Right lobe of liver (tissue), 6 donors: ENCODE results near the gene GNAL. TPM values are rescaled to one million over a fixed set of nuclear protein-coding genes. Genes with fewer than 3 reads are reported as not detected.

ENCODE experiments used
- ATAC-seq, 4 donors: fragments of 200-7000 bp; cut with Tn5 transposase; one replicate each; pipeline ENCODE4 v1.9.1; 2020; ENCODE audit warnings: mild to moderate bottlenecking in 4 of 4, moderate library complexity in 4 of 4
- DNase-seq, 3 donors: peaks; one replicate each; pipeline ENCODE4 v3.0.0-alpha.2; 2020
- H3K27ac ChIP-seq, 3 donors: fragments of 200-600 bp; one replicate each; pipeline ENCODE4 v1.8.0; 2022
- H3K27me3 ChIP-seq, 2 donors: fragments of 200-600 bp; one replicate each; pipeline ENCODE4 v1.8.0; 2022
- H3K36me3 ChIP-seq, 4 donors: fragments of 200-600 bp; sonication (generic) in 1 of 4; one replicate each; pipeline versions ENCODE4 v1.5.1 to v1.8.0; 2017 to 2022; ENCODE audit warnings: control low read depth in 1 of 4
- H3K4me1 ChIP-seq, 4 donors: fragments of 200-600 bp; sonication (generic) in 1 of 4; one replicate each; pipeline versions ENCODE4 v1.5.1 to v1.8.0; 2017 to 2022; ENCODE audit warnings: control low read depth in 1 of 4
- H3K4me3 ChIP-seq, 3 donors: fragments of 200-600 bp; one replicate each; pipeline ENCODE4 v1.8.0; 2022
- H3K9me3 ChIP-seq, 4 donors: fragments of 200-600 bp; sonication (generic) in 1 of 4; one replicate each; pipeline versions ENCODE4 v1.5.1 to v1.8.0; 2017 to 2022; ENCODE audit warnings: control low read depth in 1 of 4
- POLR2A ChIP-seq: fragments of 450-650 bp; IDR thresholded peaks from one replicate; pipeline ENCODE4 v1.6.1; 2017; ENCODE audit warnings: antibody characterized with exemption, mild to moderate bottlenecking
- WGBS: methylation state at CpG from one replicate; pipeline ENCODE4 v1.1.6; 2018; ENCODE audit warnings: low coverage, low lambda C conversion rate; ENCODE audit not compliant: insufficient coverage; ENCODE audit errors: missing lambda C conversion rate; 5-methylcytosine and 5-hydroxymethylcytosine counted together
- intact Hi-C, 2 donors: fragments of 100-400 bp; cut with DNase I; formaldehyde crosslinking; loops; one replicate each; pipeline versions ENCODE4 v1.11.2 to v1.14.1; 2022
- total RNA-seq, 6 experiments: library from RNA; depleted of rRNA in 2 of 6; stranded (reverse); fragments of >200 nt in 2 of 6; fragmentation: NEBNext Ultra II Directional in 3 of 6; extraction: Animal tissue kit (Norgen Biotek cat#: 25700) in 3 of 6; gene quantifications; one replicate each; pipeline versions ENCODE4 v1.1.0 to v1.2.4, GENCODE V29; 2016 to 2023
- TF ChIP-seq, protein P1 (sequence below), 4 donors: fragments of 200-600 bp in 3 of 4; fragments of 450-650 bp in 1 of 4; IDR thresholded peaks; one replicate each; pipeline versions ENCODE4 v1.5.1 to v1.8.0; 2016 to 2022; ENCODE audit warnings: antibody characterized with exemption in 4 of 4, mild to moderate bottlenecking in 2 of 4
- donor health status: DM: no; HTN: yes; CAD: no.
- donor health status: DM: no; HTN: no; CAD: no.
- donor health status: DM: no; HTN: no; CAD: no.
- donor health status: DM: no; HTN: yes; CAD: no.
- donor health status: DM: no; HTN: yes; CAD: no.

GNAL gene
- total RNA-seq, 6 experiments from 2014 or later: 0.19 to 1.9 (median 1.2) TPM

GRCh38 chr18:11859282-11859830 is 170.3 kb downstream of the GNAL start:
- Histone ChIP-seq H3K36me3 (no peaks in the 10 kb centered on the region), H3K9me3 (no peaks in the 10 kb centered on the region), H3K27me3 (no peaks in the 10 kb centered on the region), H3K4me3 (no peak overlapping the region), H3K27ac (no peak overlapping the region), H3K4me1 (peaks cover 0 to 14% (median 0%) of the 10 kb centered on the region in 4 donors)
- DNase-seq (no peak), ATAC-seq (no peak)
- intact Hi-C loops: no loop called here
- TF ChIP-seq, protein P1, sequence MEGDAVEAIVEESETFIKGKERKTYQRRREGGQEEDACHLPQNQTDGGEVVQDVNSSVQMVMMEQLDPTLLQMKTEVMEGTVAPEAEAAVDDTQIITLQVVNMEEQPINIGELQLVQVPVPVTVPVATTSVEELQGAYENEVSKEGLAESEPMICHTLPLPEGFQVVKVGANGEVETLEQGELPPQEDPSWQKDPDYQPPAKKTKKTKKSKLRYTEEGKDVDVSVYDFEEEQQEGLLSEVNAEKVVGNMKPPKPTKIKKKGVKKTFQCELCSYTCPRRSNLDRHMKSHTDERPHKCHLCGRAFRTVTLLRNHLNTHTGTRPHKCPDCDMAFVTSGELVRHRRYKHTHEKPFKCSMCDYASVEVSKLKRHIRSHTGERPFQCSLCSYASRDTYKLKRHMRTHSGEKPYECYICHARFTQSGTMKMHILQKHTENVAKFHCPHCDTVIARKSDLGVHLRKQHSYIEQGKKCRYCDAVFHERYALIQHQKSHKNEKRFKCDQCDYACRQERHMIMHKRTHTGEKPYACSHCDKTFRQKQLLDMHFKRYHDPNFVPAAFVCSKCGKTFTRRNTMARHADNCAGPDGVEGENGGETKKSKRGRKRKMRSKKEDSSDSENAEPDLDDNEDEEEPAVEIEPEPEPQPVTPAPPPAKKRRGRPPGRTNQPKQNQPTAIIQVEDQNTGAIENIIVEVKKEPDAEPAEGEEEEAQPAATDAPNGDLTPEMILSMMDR (IDR thresholded peaks at IDR 0.05): no peak
- no peak for TF ChIP-seq POLR2A
- 94% methylated on average over 5 of the region's 7 CpGs for WGBS

- H3K27ac ChIP-seq: no peak overlapping the region
- WGBS: 64% methylated on average over 4 of the region's 4 CpGs
- ATAC-seq: peak in 2 of 4 donors; percentile 41 to 51
These were observed 170.9 kb downstream of the GNAL start for GRCh38 chr18:11859903-11860407.

DNA sequence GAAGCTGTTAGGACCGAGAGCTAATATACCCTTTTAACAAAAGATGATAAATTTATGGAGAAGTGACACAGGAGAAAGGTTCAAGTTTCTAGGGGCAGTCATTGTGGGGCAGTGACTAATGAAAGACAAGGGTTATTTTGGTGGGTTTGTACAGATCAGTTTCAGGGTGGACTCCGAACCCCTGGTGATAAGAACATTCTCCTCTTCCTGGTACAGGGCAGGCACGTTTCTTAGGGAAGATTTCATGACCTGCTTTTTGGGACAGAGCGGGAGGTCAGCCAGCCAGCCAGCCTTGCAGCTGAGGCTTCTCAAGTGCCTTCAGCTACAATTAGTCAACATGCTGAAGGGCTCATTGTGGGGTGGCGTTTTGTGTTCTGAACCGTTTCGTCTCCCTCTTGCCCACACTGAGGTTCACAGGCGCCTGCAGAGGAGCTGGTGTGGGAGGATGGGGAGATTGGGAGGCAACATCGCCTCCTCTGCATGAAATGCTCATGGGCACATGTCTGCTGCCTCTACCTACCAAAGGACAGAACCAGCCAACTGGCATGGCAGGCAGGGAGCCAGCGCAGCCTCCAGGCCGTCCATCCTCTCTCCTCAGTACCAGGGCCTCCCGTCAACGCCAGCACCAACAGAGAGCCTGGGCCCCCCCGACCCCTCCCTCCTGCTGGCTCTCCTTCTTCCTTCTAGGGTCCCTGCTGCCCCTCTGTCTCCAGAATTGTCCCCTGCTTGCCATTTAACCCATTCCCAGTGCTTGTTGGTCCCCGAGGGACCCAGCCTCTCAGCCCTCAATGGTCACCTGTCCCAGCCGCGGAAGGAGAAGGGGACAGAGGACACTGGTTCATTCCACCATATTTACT is 171.8 kb downstream of the GNAL start:
- ATAC-seq (no peak), DNase-seq (no peak)
- intact Hi-C loops: no loop called here
- no peaks in the 10 kb centered on the region for H3K36me3 ChIP-seq
- no peaks in the 10 kb centered on the region for H3K27me3 ChIP-seq
- peaks cover 0 to 12% (median 0%) of the 10 kb centered on the region in 4 donors for H3K4me1 ChIP-seq
- WGBS: 74% methylated on average over 8 of the region's 17 CpGs
- no peak overlapping the region for H3K27ac ChIP-seq
- H3K4me3 ChIP-seq: no peak overlapping the region
- TF ChIP-seq POLR2A: no peak
- TF ChIP-seq, protein P1 (IDR thresholded peaks at IDR 0.05): no peak
- H3K9me3 ChIP-seq: no peaks in the 10 kb centered on the region

More at GRCh38 chr18:11859903-11860407, 170.9 kb downstream of the GNAL start:
- H3K4me3 ChIP-seq: no peak overlapping the region
- H3K4me1 ChIP-seq: peaks cover 0 to 14% (median 0%) of the 10 kb centered on the region in 4 donors
- no peaks in the 10 kb centered on the region for H3K27me3 ChIP-seq
- DNase-seq: no peak
- TF ChIP-seq, protein P1 (IDR thresholded peaks at IDR 0.05): no peak
- TF ChIP-seq POLR2A: no peak
- no peaks in the 10 kb centered on the region for H3K9me3 ChIP-seq
- H3K36me3 ChIP-seq: no peaks in the 10 kb centered on the region
- intact Hi-C loops: no loop called here

DNA sequence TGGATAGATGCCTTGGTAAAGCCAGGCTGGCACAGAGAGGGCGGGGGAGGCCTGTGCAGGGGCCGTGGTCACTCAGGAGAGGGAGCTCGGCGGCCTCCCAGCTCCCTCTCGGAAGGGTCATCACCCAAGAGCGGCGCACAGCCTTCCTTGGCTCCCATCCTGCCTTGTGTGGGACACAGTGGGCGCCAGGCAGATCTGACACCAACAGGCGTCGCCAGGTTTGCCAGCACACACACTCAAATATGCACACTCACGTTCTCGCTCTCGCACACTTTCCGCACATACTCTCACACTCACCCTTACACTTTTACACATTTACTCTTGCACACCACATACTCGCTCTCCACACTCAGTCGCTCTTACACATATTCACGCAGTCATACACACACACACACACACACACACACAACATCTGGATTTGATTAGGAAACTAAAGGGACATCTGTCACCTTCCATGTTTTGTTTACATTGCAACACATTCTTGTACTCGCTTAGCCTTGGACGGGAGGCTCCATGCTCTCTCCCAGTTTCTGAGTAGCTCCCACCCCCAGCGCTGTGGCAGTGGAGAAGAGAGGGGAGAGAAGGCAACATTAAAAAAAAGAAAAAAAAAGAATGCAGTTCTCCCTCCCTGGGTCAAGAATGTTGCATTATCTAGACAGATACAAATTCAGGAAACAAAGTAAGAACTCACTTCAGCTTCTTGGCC is 172.7 kb downstream of the GNAL start:
- DNase-seq: no peak
- no peak overlapping the region for H3K4me3 ChIP-seq
- H3K27me3 ChIP-seq: no peaks in the 10 kb centered on the region
- no peak overlapping the region for H3K27ac ChIP-seq
- H3K4me1 ChIP-seq: peaks cover 0 to 3% (median 0%) of the 10 kb centered on the region in 4 donors
- no peaks in the 10 kb centered on the region for H3K36me3 ChIP-seq
- no peaks in the 10 kb centered on the region for H3K9me3 ChIP-seq
- intact Hi-C loops: no loop called here
- 81% methylated on average over 12 of the region's 20 CpGs for WGBS
- TF ChIP-seq, protein P1 (IDR thresholded peaks at IDR 0.05): no peak
- no peak for TF ChIP-seq POLR2A
- ATAC-seq: no peak
